Measurements from ENCODE around the gene BACH2.
A peak's percentile ranks its signal among the peaks of the same experiment; 100 is the strongest.
"Not testable (repeated sequence)": the region's sequence is repeated elsewhere in the genome, so short reads cannot be mapped to it uniquely, and the experiment has no call there.

BACH2 gene

GRCh38 chr6:89987830-89988229 lies 308.8 kb downstream of the BACH2 start:
- DNase-seq = no peak

DNA sequence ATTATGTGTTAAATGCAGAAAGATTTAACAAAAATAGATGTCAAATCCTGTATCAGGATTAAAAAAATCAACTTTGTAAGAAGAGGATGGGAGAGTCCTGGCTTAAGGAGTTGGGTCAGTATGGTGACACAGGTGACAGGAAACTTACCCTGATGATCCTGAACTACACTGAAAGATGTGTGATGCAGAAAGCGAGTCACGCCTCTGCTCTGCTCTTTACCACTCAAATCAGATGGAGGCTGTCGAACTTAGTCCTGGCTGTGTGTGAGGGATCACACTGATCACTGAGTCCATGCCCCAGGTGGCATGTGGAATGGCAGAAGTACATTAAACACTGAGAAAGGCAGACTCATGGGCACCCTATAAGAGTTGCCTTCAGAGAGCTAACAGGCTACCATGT lies 309.5 kb downstream of the BACH2 start:
- no peak for DNase-seq

GRCh38 chr6:89986650-89987074 lies 310.0 kb downstream of the BACH2 start:
- no peak for DNase-seq

DNA sequence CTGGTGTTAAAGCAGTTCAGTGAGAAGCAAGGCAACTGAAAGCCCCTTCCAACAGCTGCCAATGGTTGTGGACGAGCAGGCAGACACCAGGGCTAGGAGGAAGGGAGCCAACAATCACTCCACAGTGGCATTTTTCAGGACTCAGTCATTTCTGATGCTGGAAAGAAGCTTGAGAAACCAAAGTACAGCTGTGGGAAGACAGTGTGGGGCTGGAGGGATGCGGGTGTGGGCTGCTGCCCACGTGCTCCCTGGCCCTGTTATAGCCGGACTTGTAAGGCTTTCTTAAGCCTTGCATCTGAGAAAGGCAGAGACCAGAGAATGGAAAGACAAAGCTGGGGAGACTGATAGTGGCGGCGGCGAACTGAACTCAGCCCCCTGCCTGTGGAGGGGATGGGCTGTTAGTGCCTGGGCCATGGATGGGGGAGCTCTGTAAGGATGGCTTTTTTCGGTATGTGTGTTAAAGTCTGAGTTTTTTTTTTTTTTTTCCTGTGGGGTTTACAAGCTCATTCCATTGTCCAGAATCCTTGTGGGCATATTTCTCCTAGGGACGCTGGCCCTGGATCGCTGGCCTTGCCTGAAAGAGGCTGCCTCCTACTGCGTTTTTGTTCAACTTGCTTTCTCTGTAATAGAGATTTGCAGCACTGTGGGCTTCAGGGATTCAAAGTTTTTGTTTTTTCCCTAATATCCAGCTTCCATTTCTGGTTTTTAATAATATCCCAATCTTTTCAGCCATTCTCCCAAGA lies 310.7 kb downstream of the BACH2 start:
- DNase-seq = peak in 9 of 14 donors; percentile 44 to 76 (median 53)

- peak in 11 of 14 donors; percentile 33 to 86 (median 57) for DNase-seq
Observed at GRCh38 chr6:89984926-89985750, 311.5 kb downstream of the BACH2 start.

DNA sequence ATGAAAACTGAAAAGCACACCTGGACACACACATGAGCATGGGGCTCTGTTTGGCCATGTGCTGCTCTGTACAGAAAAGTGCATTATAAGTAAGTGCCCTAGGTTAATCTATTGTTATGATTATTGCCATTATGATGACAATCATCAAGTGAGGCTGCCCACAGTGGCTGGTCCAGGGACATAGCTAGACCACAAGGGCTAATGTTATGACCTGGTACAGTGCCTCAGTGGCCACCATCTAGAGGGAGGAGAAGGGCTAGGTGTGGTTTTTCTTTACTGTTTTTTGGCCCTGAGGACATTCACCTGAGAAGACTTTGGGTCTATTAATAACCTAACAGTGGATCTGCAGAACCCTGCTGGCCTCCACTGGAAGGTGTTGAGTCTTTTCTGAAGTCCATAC lies 316.3 kb downstream of the BACH2 start:
- DNase-seq = no peak

DNA sequence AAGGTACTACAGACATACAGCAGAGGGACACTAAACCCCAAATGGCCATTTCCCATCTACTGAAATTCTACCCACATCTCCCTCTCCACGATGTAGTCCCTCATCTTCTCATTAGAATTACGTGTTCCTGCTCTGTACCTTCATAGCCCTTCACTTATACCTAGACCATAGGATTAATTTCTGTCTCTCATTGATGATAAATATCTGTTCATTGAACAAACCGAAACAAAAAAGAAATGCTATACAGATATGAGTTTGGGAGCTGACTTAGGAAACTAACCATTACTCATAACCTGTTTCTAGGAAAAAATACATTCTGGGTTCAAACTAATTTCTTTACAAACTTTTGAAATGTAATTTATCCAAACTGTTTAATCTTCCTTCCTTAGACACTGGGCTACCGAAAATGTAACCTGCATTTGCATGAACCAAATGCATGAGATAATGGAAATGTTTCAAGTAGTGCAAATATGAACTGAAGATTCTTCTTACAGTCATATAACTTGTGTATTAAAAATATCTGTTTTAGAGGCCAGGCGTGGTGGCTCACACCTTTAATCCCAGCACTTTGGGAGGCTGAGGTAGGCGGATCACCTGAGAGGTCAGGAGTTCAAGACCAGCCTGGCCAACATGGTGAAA lies 317.0 kb downstream of the BACH2 start:
- no peak for DNase-seq

DNA sequence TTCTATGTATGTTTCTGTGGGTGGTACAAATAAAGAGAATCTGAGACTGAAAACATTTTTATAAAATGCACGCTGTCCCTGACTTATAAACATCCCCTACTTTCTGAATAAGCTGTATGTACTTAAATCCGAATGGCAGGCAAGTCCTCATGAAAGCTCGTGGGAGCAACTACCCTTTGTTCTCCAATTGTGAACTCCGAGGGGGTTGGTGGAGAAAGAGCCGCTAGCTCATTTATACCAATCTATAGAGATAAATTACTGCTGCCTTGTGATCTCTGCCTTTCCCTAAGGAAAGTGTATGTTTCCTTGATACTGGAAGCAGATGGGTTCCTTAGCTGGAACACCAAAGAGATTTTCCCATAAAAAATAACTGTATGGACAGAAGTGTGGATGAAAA lies 317.9 kb downstream of the BACH2 start:
- no peak for DNase-seq

DNA sequence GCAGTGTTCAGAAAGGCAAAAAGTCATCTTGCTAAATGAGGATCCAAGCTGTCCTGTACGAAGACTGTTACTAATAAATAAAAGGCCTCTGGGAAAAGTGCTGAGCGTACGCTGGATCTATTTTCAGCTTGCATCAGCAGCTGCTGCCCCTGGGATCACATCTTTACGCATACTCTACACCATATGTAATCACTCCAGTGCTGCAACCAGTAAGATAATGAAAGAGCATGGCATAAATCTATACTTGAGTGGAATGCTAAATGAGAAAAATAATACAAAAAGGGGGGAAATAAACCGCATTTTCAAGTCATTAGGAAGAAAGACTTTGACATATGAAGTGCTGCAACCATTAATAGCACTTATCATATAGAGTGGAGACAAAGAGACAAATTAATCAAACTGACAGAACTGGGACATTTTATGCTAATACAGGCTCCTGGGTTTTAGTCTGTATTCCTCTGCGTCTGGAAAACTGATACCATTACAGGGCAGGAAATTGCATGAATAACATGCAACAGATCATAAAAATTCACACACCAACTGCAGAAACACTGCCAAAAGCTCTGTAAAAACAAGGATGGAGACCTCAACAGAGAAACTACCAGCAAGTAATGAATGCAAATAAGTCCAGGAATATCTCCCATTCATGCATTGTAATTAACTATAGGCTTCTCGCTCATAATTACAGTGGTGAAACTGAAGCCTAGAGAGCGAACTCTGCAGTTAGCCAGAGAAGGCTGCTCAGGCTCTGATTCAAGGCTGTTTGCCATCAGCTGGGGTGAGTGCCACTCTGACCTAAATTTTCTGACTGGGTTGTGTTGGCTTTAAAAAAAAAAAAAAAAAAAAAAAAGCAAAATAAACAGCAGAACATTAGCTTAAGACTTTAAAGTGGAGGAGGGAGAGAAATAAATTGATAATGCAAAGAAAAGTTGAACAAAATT lies 318.6 kb downstream of the BACH2 start:
- no peak for DNase-seq

GRCh38 chr6:89976694-89977020 lies 320.0 kb downstream of the BACH2 start:
- no peak for DNase-seq

DNA sequence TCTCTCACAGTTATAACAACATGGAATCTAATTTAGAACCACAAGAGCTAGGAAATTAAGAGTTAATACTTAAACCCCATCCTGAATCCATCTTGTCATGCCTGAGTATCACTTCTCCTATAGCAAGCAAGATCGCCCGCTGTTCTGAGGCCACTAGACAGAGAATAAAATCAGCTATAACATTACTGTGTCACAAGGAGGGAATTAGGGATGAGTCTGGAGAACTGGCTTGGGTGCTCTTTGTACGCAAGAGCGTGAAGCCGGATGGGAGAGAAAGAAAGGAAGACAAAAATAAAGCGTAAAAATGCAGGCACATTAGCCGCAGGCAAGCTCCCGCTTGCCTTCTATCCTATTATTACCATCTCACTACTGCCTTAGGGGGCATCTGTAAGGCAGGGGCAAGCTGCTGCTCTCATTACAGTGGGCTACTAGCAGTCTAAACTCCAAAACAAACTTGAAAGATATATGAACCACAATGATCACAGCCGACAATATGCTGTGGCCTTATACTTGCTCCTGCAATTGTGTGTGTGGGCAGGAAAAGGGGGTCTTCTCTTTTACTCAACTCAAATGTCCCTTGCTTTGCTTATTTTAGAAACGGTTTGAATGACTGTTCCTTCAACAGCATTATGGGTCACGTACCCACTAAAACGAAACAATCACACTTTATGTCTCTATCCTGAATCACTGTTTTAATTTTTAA lies 320.5 kb downstream of the BACH2 start:
- no peak for DNase-seq

- no peak for DNase-seq
Observed at GRCh38 chr6:89975366-89975765, 321.3 kb downstream of the BACH2 start.

- DNase-seq = no peak
Observed at GRCh38 chr6:89974834-89975233, 321.8 kb downstream of the BACH2 start.

DNA sequence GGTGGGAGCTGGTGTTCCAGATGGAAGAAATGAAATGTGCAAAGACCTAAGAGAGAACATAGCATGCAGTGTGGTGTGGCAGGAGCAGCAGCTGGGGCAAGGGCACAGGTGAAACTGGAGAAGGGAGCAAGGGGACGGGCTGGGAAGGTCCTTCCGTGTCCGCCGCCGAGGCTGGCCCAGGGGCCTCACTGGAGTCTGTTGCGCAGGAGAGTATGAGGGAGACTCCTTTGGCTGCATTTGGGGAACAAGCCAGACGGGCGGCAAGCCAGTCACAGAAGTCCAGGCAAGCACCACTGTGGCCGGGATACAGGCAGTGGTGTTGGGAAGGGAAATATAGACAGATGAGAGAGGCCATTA lies 324.6 kb downstream of the BACH2 start:
- no peak for DNase-seq

GRCh38 chr6:89971338-89972024 lies 325.2 kb downstream of the BACH2 start:
- not testable (repeated sequence) for DNase-seq

DNA sequence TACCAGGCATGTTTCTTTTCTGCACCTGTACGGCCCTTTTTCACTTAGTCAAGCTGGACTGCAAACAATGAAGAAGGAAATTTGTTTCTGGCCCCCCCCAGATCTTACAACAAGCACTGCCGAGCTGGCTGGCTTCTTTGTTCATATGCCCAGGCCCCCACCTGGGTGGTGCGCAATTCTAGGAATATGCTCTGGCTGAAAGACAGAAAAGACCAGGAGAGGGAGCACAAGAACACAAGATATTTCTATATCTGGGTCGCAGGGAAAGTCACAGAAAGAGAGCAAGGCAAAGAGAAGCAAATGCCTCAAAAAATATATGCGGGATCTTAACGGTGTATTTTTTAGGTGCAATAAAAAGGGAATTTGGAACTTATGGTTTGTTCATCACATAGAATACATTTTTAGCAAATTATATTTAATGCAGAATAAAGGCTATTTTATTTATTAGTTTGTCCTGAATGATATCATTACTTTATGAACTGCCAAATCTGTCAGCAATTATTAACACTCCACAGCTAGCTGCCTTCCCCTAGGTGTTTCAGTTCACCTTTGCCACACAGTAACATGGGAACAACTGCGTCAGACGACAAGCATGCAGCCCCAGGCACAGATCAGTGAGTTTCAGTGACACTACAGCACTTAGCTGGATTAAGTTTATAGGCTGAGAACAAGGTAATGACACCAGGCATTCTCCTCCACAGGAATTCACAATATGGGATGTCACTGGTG lies 325.9 kb downstream of the BACH2 start:
- DNase-seq = peak in 6 of 14 donors; percentile 16 to 84 (median 34)

- DNase-seq = peak in 2 of 14 donors; percentile 14 to 55
Observed at GRCh38 chr6:89970072-89970471, 326.6 kb downstream of the BACH2 start.

DNA sequence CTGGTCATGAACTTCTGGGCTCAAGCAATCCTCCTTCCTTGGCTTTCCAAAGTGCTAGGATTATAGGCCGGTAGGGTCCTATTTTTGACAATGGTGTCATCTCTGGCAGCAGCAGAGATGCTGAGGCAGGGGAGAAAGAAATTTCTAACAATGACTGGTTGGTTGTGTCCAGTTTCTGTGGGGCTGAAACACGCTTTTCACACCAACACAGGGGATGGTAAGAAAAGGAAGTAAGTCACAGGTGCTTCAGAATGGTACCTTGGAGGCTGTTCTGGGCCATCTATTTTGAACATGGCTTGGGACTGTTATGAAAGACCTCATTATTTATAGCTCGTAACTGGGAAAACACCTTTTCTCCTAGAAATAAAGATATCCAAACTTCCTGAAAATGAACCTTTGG lies 329.7 kb downstream of the BACH2 start:
- no peak for DNase-seq

DNA sequence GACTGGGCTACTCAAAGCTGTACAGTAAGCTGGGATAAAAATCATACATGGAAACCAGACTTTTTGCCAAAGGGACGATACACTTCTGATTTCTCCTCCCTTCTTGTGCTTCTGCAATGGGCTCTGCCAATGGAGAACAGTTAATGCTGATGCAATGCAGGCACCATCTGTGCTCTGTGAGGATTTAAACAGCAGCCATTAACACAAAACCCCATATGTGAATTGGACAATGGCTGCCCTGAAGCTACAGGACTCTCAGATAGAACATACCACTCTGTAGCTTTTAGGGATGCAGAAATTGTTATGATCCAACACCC lies 330.5 kb downstream of the BACH2 start:
- peak in 1 of 14 donors; percentile 21 for DNase-seq

- no peak for DNase-seq
Observed at GRCh38 chr6:89965441-89966227, 331.0 kb downstream of the BACH2 start.

All from C1 segment of cervical spinal cord (tissue), 14 donors.